H1 (cell line): ENCODE data around the gene PLGRKT. TPM values are rescaled to one million over a fixed set of nuclear protein-coding genes. Genes with fewer than 3 reads are reported as not detected.

Experiments
- CTCF ChIA-PET: fragments of 300-600 bp; sonication (Branson Sonifier 250); formaldehyde crosslinking; loops from one replicate; lab custom pipeline; 2021; ENCODE audit not compliant: partially characterized antibody; lab: Charles Lee
- POLR2A ChIA-PET: fragments of 300-600 bp; sonication (Branson Sonifier 250); formaldehyde crosslinking; loops from one replicate; lab custom pipeline; 2021; ENCODE audit warnings: inconsistent platforms; ENCODE audit not compliant: partially characterized antibody; lab: Charles Lee
- DNase-seq, 2 experiments: peaks; one replicate each; pipeline versions ENCODE4 v3.0.0 to v3.0.0-alpha.2; 2010 to 2022; ENCODE audit warnings: low spot score in 2 of 2, low read depth in 1 of 2, mixed read lengths in 1 of 2
- FAIRE-seq: peaks from 2 replicates; lab custom pipeline; 2011; peaks lifted over from hg19 to GRCh38; lab: Jason Lieb, UNC
- H2AFZ ChIP-seq: 2 replicates; pipeline ENCODE4 v1.8.1; 2012; ENCODE audit warnings: low read length, inconsistent platforms
- H2AK5ac ChIP-seq: 2 replicates; pipeline ENCODE4 v1.6.1; 2013; ENCODE audit warnings: low read depth, low read length
- H2BK120ac ChIP-seq: replicated peaks from 2 replicates; pipeline ENCODE3; 2013; ENCODE audit warnings: low read depth, low read length, inconsistent platforms
- H2BK12ac ChIP-seq: 2 replicates; pipeline ENCODE4 v1.6.1; 2013; ENCODE audit warnings: low read depth, low read length
- H2BK15ac ChIP-seq: 2 replicates; pipeline ENCODE4 v1.6.1; 2013; ENCODE audit warnings: low read length
- H2BK20ac ChIP-seq: 2 replicates; pipeline ENCODE4 v1.6.1; 2013; ENCODE audit warnings: low read length
- H2BK5ac ChIP-seq: 2 replicates; pipeline ENCODE4 v1.6.1; 2013; ENCODE audit warnings: low read depth, low read length
- H3K14ac ChIP-seq: 2 replicates; pipeline ENCODE4 v1.6.1; 2013; ENCODE audit warnings: inconsistent platforms; ENCODE audit not compliant: insufficient read length
- H3K18ac ChIP-seq: 2 replicates; pipeline ENCODE4 v1.6.1; 2013; ENCODE audit warnings: low read length; ENCODE audit errors: extremely low read depth
- H3K23ac ChIP-seq: 2 replicates; pipeline ENCODE4 v1.6.1; 2013; ENCODE audit warnings: inconsistent platforms; ENCODE audit not compliant: insufficient read length
- H3K23me2 ChIP-seq: 2 replicates; pipeline ENCODE4 v1.6.1; 2013; ENCODE audit warnings: low read depth, low read length
- H3K27ac ChIP-seq: 2 replicates; pipeline ENCODE4 v1.6.1; 2011; ENCODE audit warnings: low read depth, low read length, inconsistent platforms
- H3K27me3 ChIP-seq, 4 experiments: replicated peaks in 1 of 4; 1 replicate in 1 of 4; 2 replicates in 3 of 4; pipeline versions ENCODE4 v1.6.1 to v1.8.1; 2011 to 2013; ENCODE audit warnings: low read length in 3 of 4, mild to moderate bottlenecking in 3 of 4, inconsistent platforms in 2 of 4, mixed read lengths in 2 of 4, moderate library complexity in 1 of 4; ENCODE audit not compliant: control insufficient read depth in 3 of 4, insufficient read depth in 3 of 4; ENCODE audit errors: extremely low read depth in 1 of 4
- H3K36me3 ChIP-seq, 4 experiments: 2 replicates each; pipeline versions ENCODE4 v1.6.1 to v1.8.1; 2011 to 2013; ENCODE audit warnings: mild to moderate bottlenecking in 4 of 4, low read length in 3 of 4, moderate library complexity in 2 of 4, control low read depth in 1 of 4, inconsistent platforms in 1 of 4; ENCODE audit not compliant: insufficient read depth in 4 of 4, control insufficient read depth in 2 of 4
- H3K4ac ChIP-seq: replicated peaks from 2 replicates; pipeline ENCODE3; 2013; ENCODE audit warnings: low read length, low read depth, mixed read lengths, inconsistent platforms; ENCODE audit not compliant: insufficient read length
- H3K4me1 ChIP-seq, 4 experiments: replicated peaks in 1 of 4; 1 replicate in 1 of 4; 2 replicates in 3 of 4; pipeline versions ENCODE4 v1.6.1 to v1.8.1; 2011 to 2013; ENCODE audit warnings: low read length in 3 of 4, inconsistent platforms in 2 of 4, mixed read lengths in 1 of 4; ENCODE audit not compliant: insufficient read depth in 4 of 4, control insufficient read depth in 3 of 4
- H3K4me2 ChIP-seq, 2 experiments: 2 replicates each; pipeline versions ENCODE4 v1.6.1 to v1.8.1; 2011 to 2013; ENCODE audit warnings: low read depth in 2 of 2, low read length in 2 of 2, control low read depth in 1 of 2, inconsistent platforms in 1 of 2, mild to moderate bottlenecking in 1 of 2; ENCODE audit not compliant: insufficient read depth in 1 of 2
- H3K4me3 ChIP-seq, 4 experiments: fragments of 200-600, 300-600 bp in 1 of 4; sonication (generic), shearing (Covaris generic), sonication (Bioruptor Twin) in 1 of 4; 2 replicates each; pipeline versions ENCODE4 v1.5.1 to v1.8.1; 2011 to 2016; ENCODE audit warnings: low read length in 4 of 4, low read depth in 3 of 4, control low read depth in 2 of 4, inconsistent platforms in 2 of 4, mild to moderate bottlenecking in 2 of 4, mixed read lengths in 1 of 4, moderate library complexity in 1 of 4; ENCODE audit not compliant: insufficient read depth in 2 of 4; ENCODE audit errors: extremely low read depth in 1 of 4
- H3K56ac ChIP-seq: replicated peaks from 2 replicates; pipeline ENCODE3; 2013; ENCODE audit warnings: low read depth, mild to moderate bottlenecking, mixed read lengths, low read length, inconsistent platforms; ENCODE audit not compliant: insufficient read length
- H3K79me1 ChIP-seq: 2 replicates; pipeline ENCODE4 v1.6.1; 2013; ENCODE audit warnings: low read depth, low read length, control low read depth
- H3K79me2 ChIP-seq, 2 experiments: 2 replicates each; pipeline versions ENCODE4 v1.6.1 to v1.8.1; 2012 to 2013; ENCODE audit warnings: low read length in 2 of 2, mild to moderate bottlenecking in 2 of 2, inconsistent platforms in 1 of 2; ENCODE audit not compliant: insufficient read depth in 2 of 2, control insufficient read depth in 1 of 2
- H3K9ac ChIP-seq, 4 experiments: replicated peaks in 1 of 4; 1 replicate in 1 of 4; 2 replicates in 3 of 4; pipeline versions ENCODE4 v1.6.1 to v1.8.1; 2011 to 2013; ENCODE audit warnings: low read depth in 3 of 4, low read length in 3 of 4, control low read depth in 2 of 4, mild to moderate bottlenecking in 2 of 4, moderate library complexity in 2 of 4, inconsistent platforms in 1 of 4; ENCODE audit errors: extremely low read depth in 1 of 4
- H3K9me3 ChIP-seq, 2 experiments: 2 replicates each; pipeline versions ENCODE4 v1.6.1 to v1.8.1; 2012 to 2013; ENCODE audit warnings: mild to moderate bottlenecking in 2 of 2, moderate library complexity in 2 of 2, control low read depth in 1 of 2, inconsistent platforms in 1 of 2, low read depth in 1 of 2, low read length in 1 of 2, mixed read lengths in 1 of 2; ENCODE audit not compliant: insufficient read depth in 2 of 2
- H4K20me1 ChIP-seq, 2 experiments: replicated peaks in 1 of 2; 2 replicates each; pipeline versions ENCODE3 to v1.8.1; 2011 to 2013; ENCODE audit warnings: inconsistent platforms in 2 of 2, low read length in 2 of 2, mild to moderate bottlenecking in 1 of 2; ENCODE audit not compliant: insufficient read depth in 2 of 2, control insufficient read depth in 1 of 2
- H4K5ac ChIP-seq: 2 replicates; pipeline ENCODE4 v1.6.1; 2013; ENCODE audit warnings: low read length, low read depth, mixed read lengths, inconsistent platforms; ENCODE audit not compliant: insufficient read length
- H4K8ac ChIP-seq: 2 replicates; pipeline ENCODE4 v1.8.0; 2013; ENCODE audit warnings: mild to moderate bottlenecking, moderate library complexity, low read length, inconsistent platforms; ENCODE audit not compliant: insufficient read depth; ENCODE audit errors: extremely low read depth
- H4K91ac ChIP-seq: replicated peaks from 2 replicates; pipeline ENCODE3; 2013; ENCODE audit warnings: low read length, mixed read lengths, inconsistent platforms; ENCODE audit not compliant: insufficient read length
- ATF2 ChIP-seq: IDR thresholded peaks from 2 replicates; pipeline ENCODE4 v1.6.1; 2012; ENCODE audit warnings: low read length, inconsistent platforms
- EP300 ChIP-seq, 2 experiments: IDR thresholded peaks; 1 replicate in 1 of 2; 2 replicates in 1 of 2; pipeline ENCODE4 v1.6.1; 2011 to 2012; ENCODE audit warnings: low read depth in 2 of 2, low read length in 2 of 2, mild to moderate bottlenecking in 2 of 2, borderline replicate concordance in 1 of 2, inconsistent platforms in 1 of 2, moderate library complexity in 1 of 2
- GABPA ChIP-seq: IDR thresholded peaks from 2 replicates; pipeline ENCODE4 v1.6.1; 2011; ENCODE audit warnings: mild to moderate bottlenecking, low read length, moderate library complexity, borderline replicate concordance; ENCODE audit not compliant: insufficient read depth
- HDAC2 ChIP-seq, 2 experiments: fragments of 300-600 bp in 1 of 2; sonication (generic) in 1 of 2; IDR thresholded peaks; 2 replicates each; pipeline ENCODE4 v1.6.1; 2011 to 2012; ENCODE audit warnings: low read depth in 2 of 2, low read length in 2 of 2, mild to moderate bottlenecking in 2 of 2, moderate library complexity in 2 of 2, borderline replicate concordance in 1 of 2, inconsistent platforms in 1 of 2
- JUND ChIP-seq: IDR thresholded peaks from 2 replicates; pipeline ENCODE4 v1.6.1; 2011; ENCODE audit warnings: mild to moderate bottlenecking, improper control_type of control experiment, low read length
- POLR2A ChIP-seq, 2 experiments: IDR thresholded peaks; 1 replicate in 1 of 2; 2 replicates in 1 of 2; pipeline ENCODE4 v1.6.1; 2011; ENCODE audit warnings: low read depth in 2 of 2, low read length in 2 of 2, mild to moderate bottlenecking in 2 of 2; ENCODE audit errors: control extremely low read depth in 1 of 2
- RXRA ChIP-seq: IDR thresholded peaks from 2 replicates; pipeline ENCODE4 v1.6.1; 2011; ENCODE audit warnings: low read depth, mild to moderate bottlenecking, low read length, moderate library complexity; ENCODE audit not compliant: insufficient read depth
- ZNF274 ChIP-seq: IDR thresholded peaks from 2 replicates; pipeline ENCODE4 v1.7.0; 2012; ENCODE audit warnings: low read length, borderline replicate concordance; ENCODE audit errors: extremely low read depth
- WGBS, 2 experiments: shearing (Covaris generic) in 1 of 2; methylation state at CpG; one replicate each; pipeline versions ENCODE4 v1.1.6 to v1.1.7; 2013 to 2015; ENCODE audit warnings: low lambda C conversion rate in 2 of 2, mixed read lengths in 2 of 2, inconsistent platforms in 1 of 2, low coverage in 1 of 2, missing lambda C conversion rate in 1 of 2; ENCODE audit not compliant: insufficient replicate concordance in 2 of 2, insufficient coverage in 1 of 2, insufficient read length in 1 of 2; ENCODE audit errors: extremely low coverage in 1 of 2, missing lambda C conversion rate in 1 of 2; 5-methylcytosine and 5-hydroxymethylcytosine counted together
- polyA plus RNA-seq, 7 experiments: library from polyadenylated mRNA; depleted of rRNA in 3 of 7; stranded (reverse) in 5 of 7; unstranded in 2 of 7; fragments of >200 nt in 5 of 7; fragments of 200-250 nt in 2 of 7; gene quantifications; 1 replicate in 5 of 7; 2 replicates in 1 of 7; 4 replicates in 1 of 7; pipeline versions ENCODE4 v1.2.1 to v1.2.3, GENCODE V29; 2011 to 2013; ENCODE audit warnings: missing spikeins in 2 of 7, mixed read lengths in 2 of 7
- total RNA-seq: library from RNA; stranded (reverse); fragmentation: NEBNext Ultra II Directional; extraction: Animal tissue kit (Norgen Biotek cat#: 25700); gene quantifications from 2 replicates; pipeline ENCODE4 v1.2.1, GENCODE V29; 2021
- TF ChIP-seq, protein P1 (sequence below): IDR thresholded peaks from 2 replicates; pipeline ENCODE4 v1.6.1; 2011; ENCODE audit warnings: low read length, improper control_type of control experiment
- TF ChIP-seq, protein P2 (sequence below): IDR thresholded peaks from 2 replicates; pipeline ENCODE4 v1.6.1; 2011; ENCODE audit warnings: low read depth, mild to moderate bottlenecking, low read length; ENCODE audit not compliant: insufficient read depth

The PLGRKT gene
- total and polyA plus RNA-seq, 2 of the 8 experiments (the other 6 are each of a cell fraction or from before 2014, with no cell fraction given) = 5.4 to 15.7 TPM

- WGBS, 2 experiments = 92% methylated on average over 2 of the region's 2 CpGs; no CpG with 5 or more reads in 1 of the 2 experiments
- CTCF ChIA-PET = interaction anchor here (0.5 to 5.4 kb wide), 7 partner anchors 9 to 1331 kb away, joined by 3 to 39 read pairs (median 5); partner anchors contain the start of genes CD274 and INSL6
- no peak for FAIRE-seq
- no peak for TF ChIP-seq ZNF274
- no peak for TF ChIP-seq HDAC2 (IDR thresholded peaks at IDR 0.05; ENCODE audit: borderline replicate concordance in 1 of 2, low read depth in 2 of 2, low read length in 2 of 2)
- TF ChIP-seq, protein P1, sequence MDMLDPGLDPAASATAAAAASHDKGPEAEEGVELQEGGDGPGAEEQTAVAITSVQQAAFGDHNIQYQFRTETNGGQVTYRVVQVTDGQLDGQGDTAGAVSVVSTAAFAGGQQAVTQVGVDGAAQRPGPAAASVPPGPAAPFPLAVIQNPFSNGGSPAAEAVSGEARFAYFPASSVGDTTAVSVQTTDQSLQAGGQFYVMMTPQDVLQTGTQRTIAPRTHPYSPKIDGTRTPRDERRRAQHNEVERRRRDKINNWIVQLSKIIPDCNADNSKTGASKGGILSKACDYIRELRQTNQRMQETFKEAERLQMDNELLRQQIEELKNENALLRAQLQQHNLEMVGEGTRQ = no peak
- TF ChIP-seq RXRA = no peak
- TF ChIP-seq, protein P2, sequence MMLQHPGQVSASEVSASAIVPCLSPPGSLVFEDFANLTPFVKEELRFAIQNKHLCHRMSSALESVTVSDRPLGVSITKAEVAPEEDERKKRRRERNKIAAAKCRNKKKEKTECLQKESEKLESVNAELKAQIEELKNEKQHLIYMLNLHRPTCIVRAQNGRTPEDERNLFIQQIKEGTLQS = no peak
- TF ChIP-seq GABPA = no peak
- no peak for TF ChIP-seq POLR2A (IDR thresholded peaks at IDR 0.05; ENCODE audit: control extremely low read depth in 1 of 2, low read depth in 2 of 2, low read length in 2 of 2)
- TF ChIP-seq EP300 (IDR thresholded peaks at IDR 0.05; ENCODE audit: borderline replicate concordance in 1 of 2, low read depth in 2 of 2, low read length in 2 of 2) = no peak
- TF ChIP-seq ATF2 = no peak
- TF ChIP-seq JUND = no peak
Measured at GRCh38 chr9:5441043-5441442, 3.3 kb upstream of the PLGRKT start.

More at GRCh38 chr9:5441043-5441442, 3.3 kb upstream of the PLGRKT start:
- Histone ChIP-seq H3K23me2 (peaks cover 6% of the 10 kb centered on the region; the same call in 1 of the 2 replicates), H4K8ac (no peak overlapping the region), H2AFZ (no peak overlapping the region), H4K20me1 (no peaks in the 10 kb centered on the region), H3K56ac (no peak overlapping the region), H2BK20ac (no peak overlapping the region), H4K91ac (no peak overlapping the region), H3K36me3 (peaks cover 0 to under 1% (median 0%) of the 10 kb centered on the region in 4 experiments; a peak in 1 of 8 replicates), H3K79me2 (no peaks in the 10 kb centered on the region), H3K27ac (no peak overlapping the region), H3K4me1 (peaks cover 0 to 6% (median 2%) of the 10 kb centered on the region in 4 experiments; a peak in 3 of 7 replicates), H3K14ac (no peak overlapping the region), H3K9me3 (no peaks in the 10 kb centered on the region), H3K79me1 (no peaks in the 10 kb centered on the region), H4K5ac (no peak overlapping the region), H3K4me3 (no peak overlapping the region), H3K18ac (no peak overlapping the region), H2BK120ac (no peak overlapping the region), H3K9ac (no peak overlapping the region), H3K23ac (no peak overlapping the region), H3K27me3 (no peaks in the 10 kb centered on the region), H3K4me2 (no peak overlapping the region), H3K4ac (no peak overlapping the region), H2BK5ac (no peak overlapping the region), H2BK15ac (no peak overlapping the region), H2BK12ac (no peak overlapping the region), H2AK5ac (no peak overlapping the region)
- POLR2A ChIA-PET = no interaction called here
- no peak for DNase-seq
